HFF-Myc (cell line): ENCODE measurements around the gene ADH1A.
"Not testable (repeated sequence)": the region's sequence is repeated elsewhere in the genome, so short reads cannot be mapped to it uniquely, and the experiment has no call there.

ENCODE experiments used
- DNase-seq: peaks from one replicate; pipeline ENCODE4 v3.0.0-alpha.2; 2011; ENCODE audit warnings: low read depth; ENCODE audit errors: extremely low read depth
- H3K4me3 ChIP-seq: replicated peaks from 2 replicates; pipeline ENCODE4 v1.5.1; 2011; ENCODE audit warnings: low read depth, mild to moderate bottlenecking, control low read depth, low read length
- CTCF ChIP-seq: IDR thresholded peaks from 2 replicates; pipeline ENCODE4 v1.5.1; 2012; ENCODE audit warnings: mild to moderate bottlenecking, low read depth, low read length, control low read depth; ENCODE audit errors: missing control alignments

The ADH1A gene

GRCh38 chr4:99252746-99253145 lies 38.0 kb downstream of the ADH1A start:
- DNase-seq: no peak
- no peak overlapping the region for H3K4me3 ChIP-seq
- no peak for TF ChIP-seq CTCF

GRCh38 chr4:99248714-99249113 lies 42.1 kb downstream of the ADH1A start:
- DNase-seq: no peak
- no peak for TF ChIP-seq CTCF

GRCh38 chr4:99235955-99236354 lies 54.8 kb downstream of the ADH1A start:
- no peak for TF ChIP-seq CTCF
- H3K4me3 ChIP-seq: no peak overlapping the region
- no peak for DNase-seq

More at GRCh38 chr4:99248714-99249113, 42.1 kb downstream of the ADH1A start:
- H3K4me3 ChIP-seq: no peak overlapping the region

GRCh38 chr4:99234331-99235010 lies 56.3 kb downstream of the ADH1A start:
- no peak for TF ChIP-seq CTCF
- peak; percentile 54 for DNase-seq
- no peak overlapping the region for H3K4me3 ChIP-seq

- not testable (repeated sequence) for H3K4me3 ChIP-seq, DNase-seq
Observed at GRCh38 chr4:99233397-99233796, 57.4 kb downstream of the ADH1A start.

GRCh38 chr4:99228706-99229105 lies 62.1 kb downstream of the ADH1A start:
- not testable (repeated sequence) for DNase-seq, H3K4me3 ChIP-seq

- not testable (repeated sequence) for H3K4me3 ChIP-seq, DNase-seq
Observed at GRCh38 chr4:99227646-99228045, 63.1 kb downstream of the ADH1A start.
